Measurements from ENCODE around the gene ALPP.
"Not testable (repeated sequence)": the region's sequence is repeated elsewhere in the genome, so short reads cannot be mapped to it uniquely, and the experiment has no call there.

The ALPP gene

GRCh38 chr2:232341061-232341738, 37.4 kb upstream of the ALPP start:
- DNase-seq (ENCODE audit: low spot score) = no peak

- no peak for DNase-seq (ENCODE audit: low spot score)
Measured at GRCh38 chr2:232341739-232342126, 36.8 kb upstream of the ALPP start.

- no peak for DNase-seq (ENCODE audit: low spot score)
Measured at GRCh38 chr2:232342635-232343565, 35.7 kb upstream of the ALPP start.

- DNase-seq (ENCODE audit: low spot score) = no peak
Measured at GRCh38 chr2:232343821-232344220, 34.7 kb upstream of the ALPP start.

GRCh38 chr2:232345251-232345650, 33.3 kb upstream of the ALPP start:
- DNase-seq (ENCODE audit: low spot score) = no peak

- DNase-seq (ENCODE audit: low spot score) = no peak
Measured at GRCh38 chr2:232347369-232347768, 31.2 kb upstream of the ALPP start.

GRCh38 chr2:232348936-232349335, 29.6 kb upstream of the ALPP start:
- no peak for DNase-seq (ENCODE audit: low spot score)

GRCh38 chr2:232349546-232349945, 29.0 kb upstream of the ALPP start:
- no peak for DNase-seq (ENCODE audit: low spot score)

- no peak for DNase-seq (ENCODE audit: low spot score)
Measured at GRCh38 chr2:232349946-232350635, 28.5 kb upstream of the ALPP start.

- DNase-seq (ENCODE audit: low spot score) = no peak
Measured at GRCh38 chr2:232350804-232351685, 27.5 kb upstream of the ALPP start.

- DNase-seq (ENCODE audit: low spot score) = no peak
Measured at GRCh38 chr2:232351686-232352510, 26.7 kb upstream of the ALPP start.

GRCh38 chr2:232352511-232353091, 25.9 kb upstream of the ALPP start:
- no peak for DNase-seq (ENCODE audit: low spot score)

- no peak for DNase-seq (ENCODE audit: low spot score)
Measured at GRCh38 chr2:232353096-232353495, 25.5 kb upstream of the ALPP start.

GRCh38 chr2:232353660-232354059, 24.9 kb upstream of the ALPP start:
- no peak for DNase-seq (ENCODE audit: low spot score)

GRCh38 chr2:232354069-232354468, 24.5 kb upstream of the ALPP start:
- no peak for DNase-seq (ENCODE audit: low spot score)

- DNase-seq (ENCODE audit: low spot score) = no peak
Measured at GRCh38 chr2:232361646-232362045, 16.9 kb upstream of the ALPP start.

GRCh38 chr2:232362174-232362900, 16.2 kb upstream of the ALPP start:
- DNase-seq (ENCODE audit: low spot score) = no peak

GRCh38 chr2:232363064-232363783, 15.3 kb upstream of the ALPP start:
- DNase-seq (ENCODE audit: low spot score) = not testable (repeated sequence)

Measured in COLO829 (cell line).